HL-60 (cell line): Measurements from ENCODE around the gene KMT2E.

Experiments
- CTCF ChIP-seq: IDR thresholded peaks from one replicate; pipeline ENCODE4 v1.5.1; 2011; ENCODE audit warnings: low read length, control low read depth, inconsistent platforms; ENCODE audit not compliant: insufficient read depth
- GABPA ChIP-seq: IDR thresholded peaks from 2 replicates; pipeline ENCODE4 v1.6.1; 2012; ENCODE audit warnings: low read depth
- POLR2AphosphoS5 ChIP-seq: IDR thresholded peaks from 2 replicates; pipeline ENCODE4 v1.6.1; 2012; ENCODE audit warnings: low read depth
- REST ChIP-seq: IDR thresholded peaks from 2 replicates; pipeline ENCODE4 v1.6.1; 2012; ENCODE audit warnings: low read depth; ENCODE audit not compliant: insufficient replicate concordance
- SPI1 ChIP-seq: IDR thresholded peaks from 2 replicates; pipeline ENCODE4 v1.6.1; 2012; ENCODE audit warnings: low read depth, mild to moderate bottlenecking, borderline replicate concordance

- no peak for TF ChIP-seq CTCF
- TF ChIP-seq POLR2AphosphoS5: no peak
- TF ChIP-seq REST: no peak
- TF ChIP-seq GABPA: no peak
- no peak for TF ChIP-seq SPI1
Measured at GRCh38 chr7:105137898-105138297, 123.9 kb downstream of the KMT2E start.
